Esophagus (tissue), 2 donors: Measurements from ENCODE around the gene MED17. TPM values are rescaled to one million over a fixed set of nuclear protein-coding genes. Genes with fewer than 3 reads are reported as not detected.
"Not testable (repeated sequence)": the region's sequence is repeated elsewhere in the genome, so short reads cannot be mapped to it uniquely, and the experiment has no call there.

Experiments used
- H3K27ac ChIP-seq, 2 donors: one replicate each; pipeline ENCODE4 v1.5.1; 2013; ENCODE audit warnings: low read depth in 2 of 2, mild to moderate bottlenecking in 2 of 2, inconsistent platforms in 1 of 2, low read length in 1 of 2, moderate library complexity in 1 of 2
- H3K27me3 ChIP-seq, 2 donors: one replicate each; pipeline ENCODE4 v1.6.1; 2013; ENCODE audit warnings: low read length in 2 of 2, control low read depth in 1 of 2, mild to moderate bottlenecking in 1 of 2; ENCODE audit not compliant: insufficient read depth in 2 of 2, control insufficient read depth in 1 of 2
- H3K36me3 ChIP-seq, 2 donors: one replicate each; pipeline ENCODE4 v1.6.1; 2013; ENCODE audit warnings: low read length in 1 of 2; ENCODE audit not compliant: control insufficient read depth in 2 of 2, insufficient read depth in 2 of 2
- H3K4me1 ChIP-seq, 2 donors: one replicate each; pipeline ENCODE4 v1.6.1; 2013; ENCODE audit warnings: low read length in 1 of 2; ENCODE audit not compliant: control insufficient read depth in 2 of 2, insufficient read depth in 2 of 2
- H3K4me3 ChIP-seq, 2 donors: one replicate each; pipeline ENCODE4 v1.5.1; 2013; ENCODE audit warnings: low read length in 2 of 2, mild to moderate bottlenecking in 2 of 2, low read depth in 1 of 2, moderate library complexity in 1 of 2
- H3K9me3 ChIP-seq, 2 donors: one replicate each; pipeline ENCODE4 v1.6.1; 2013; ENCODE audit warnings: mild to moderate bottlenecking in 2 of 2, low read depth in 1 of 2, low read length in 1 of 2, moderate library complexity in 1 of 2; ENCODE audit not compliant: control insufficient read depth in 2 of 2, insufficient read depth in 1 of 2
- WGBS, 2 donors: extraction: QIAGEN DNeasy Blood & Tissue Kit; methylation state at CpG; one replicate each; pipeline ENCODE4 v1.1.7; 2013; 5-methylcytosine and 5-hydroxymethylcytosine counted together
- polyA plus RNA-seq, 2 donors: library from polyadenylated mRNA; stranded (reverse); fragments of 200-250 nt; gene quantifications; one replicate each; pipeline ENCODE4 v1.2.3, GENCODE V29; 2013
- donor health status: healthy with polysubstance abuse.
- donor health status: Bipolar disorder and iron deficiency.

The MED17 gene
- polyA plus RNA-seq, 2 donors, result 6.3 to 9.4 TPM

GRCh38 chr11:93741094-93741881 lies 42.8 kb upstream of the MED17 start, which contains the start of the genes C11orf54 and TAF1D:
Gene C11orf54 (plus strand): TSS chr11:93741672. CDS start chr11:93747394, 5,722 bp downstream.
Gene TAF1D (minus strand): TSS chr11:93741495. CDS start chr11:93739304, 2,191 bp downstream.
- 0% methylated on average over 65 of the region's 65 CpGs for WGBS, 2 donors
- peak within 1 kb of the TSS; percentile 81 to 97 for H3K4me3 ChIP-seq

DNA sequence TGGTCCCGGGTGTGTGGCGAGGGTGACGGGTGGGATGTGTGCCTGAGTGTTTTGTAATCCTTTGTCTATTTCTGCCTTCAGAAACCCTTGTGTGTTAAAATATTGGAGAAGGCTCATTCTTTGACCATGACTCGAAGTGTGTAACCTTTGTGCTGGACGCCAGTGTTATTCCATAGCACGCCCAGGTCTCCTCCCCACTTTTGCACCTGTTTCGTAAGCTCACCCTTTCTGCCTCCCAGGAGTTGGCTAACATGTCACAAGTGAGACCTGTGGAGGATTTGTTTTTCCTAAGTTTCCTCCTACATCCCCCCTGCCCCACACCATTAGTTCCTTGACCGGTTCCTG lies 42.2 kb upstream of the MED17 start:
- peak overlapping the region; percentile 86 to 99 for H3K27ac ChIP-seq
- H3K4me3 ChIP-seq, result peak overlapping the region; percentile 81 to 97
- H3K27me3 ChIP-seq, result no peaks in the 10 kb centered on the region
- no peaks in the 10 kb centered on the region for H3K9me3 ChIP-seq
- WGBS, 2 donors, result 1 to 2% methylated on average over 8 of the region's 8 CpGs
- peaks cover 0 to 2% of the 10 kb centered on the region in 2 donors for H3K4me1 ChIP-seq
- peaks cover 3 to 6% of the 10 kb centered on the region in 2 donors for H3K36me3 ChIP-seq

More at GRCh38 chr11:93741094-93741881, 42.8 kb upstream of the MED17 start, which contains the start of the genes C11orf54 and TAF1D:
- H3K36me3 ChIP-seq, result peaks cover 3 to 6% of the 10 kb centered on the region in 2 donors
- no peaks in the 10 kb centered on the region for H3K27me3 ChIP-seq
- peak within 1 kb of the TSS; percentile 91 to 99 for H3K27ac ChIP-seq
- H3K9me3 ChIP-seq, result no peaks in the 10 kb centered on the region
- H3K4me1 ChIP-seq, result peaks cover 0 to 2% of the 10 kb centered on the region in 2 donors

GRCh38 chr11:93743291-93743690 lies 40.8 kb upstream of the MED17 start:
- no peaks in the 10 kb centered on the region for H3K9me3 ChIP-seq
- no peaks in the 10 kb centered on the region for H3K27me3 ChIP-seq
- peaks cover 3 to 6% of the 10 kb centered on the region in 2 donors for H3K36me3 ChIP-seq
- no peak overlapping the region for H3K27ac ChIP-seq
- 93% methylated on average over 23 of the region's 23 CpGs for WGBS, 2 donors
- H3K4me1 ChIP-seq, result peaks cover 0 to 2% of the 10 kb centered on the region in 2 donors
- H3K4me3 ChIP-seq, result no peak overlapping the region

DNA sequence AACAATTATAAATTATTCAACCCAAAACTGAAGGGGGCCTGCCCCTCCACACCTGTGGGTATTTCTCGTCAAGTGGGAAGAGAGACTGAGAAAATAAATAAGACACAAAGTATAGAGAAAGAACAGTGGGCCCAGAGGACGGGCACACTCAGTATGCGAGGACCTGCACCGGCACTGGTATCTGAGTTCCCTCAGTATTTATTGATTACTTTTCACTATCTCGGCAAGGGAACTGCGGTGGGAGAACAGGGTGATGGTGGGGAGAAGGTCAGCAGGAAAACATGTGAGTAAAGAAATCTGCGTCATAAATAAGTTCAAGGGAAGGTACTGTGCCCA lies 39.4 kb upstream of the MED17 start:
- no peaks in the 10 kb centered on the region for H3K4me1 ChIP-seq
- H3K4me3 ChIP-seq, result no peak overlapping the region
- no peak overlapping the region for H3K27ac ChIP-seq
- H3K36me3 ChIP-seq, result peaks cover 3 to 6% of the 10 kb centered on the region in 2 donors
- H3K9me3 ChIP-seq, result no peaks in the 10 kb centered on the region
- WGBS, 2 donors, result 62 to 81% methylated on average over 7 of the region's 7 CpGs
- H3K27me3 ChIP-seq, result no peaks in the 10 kb centered on the region

DNA sequence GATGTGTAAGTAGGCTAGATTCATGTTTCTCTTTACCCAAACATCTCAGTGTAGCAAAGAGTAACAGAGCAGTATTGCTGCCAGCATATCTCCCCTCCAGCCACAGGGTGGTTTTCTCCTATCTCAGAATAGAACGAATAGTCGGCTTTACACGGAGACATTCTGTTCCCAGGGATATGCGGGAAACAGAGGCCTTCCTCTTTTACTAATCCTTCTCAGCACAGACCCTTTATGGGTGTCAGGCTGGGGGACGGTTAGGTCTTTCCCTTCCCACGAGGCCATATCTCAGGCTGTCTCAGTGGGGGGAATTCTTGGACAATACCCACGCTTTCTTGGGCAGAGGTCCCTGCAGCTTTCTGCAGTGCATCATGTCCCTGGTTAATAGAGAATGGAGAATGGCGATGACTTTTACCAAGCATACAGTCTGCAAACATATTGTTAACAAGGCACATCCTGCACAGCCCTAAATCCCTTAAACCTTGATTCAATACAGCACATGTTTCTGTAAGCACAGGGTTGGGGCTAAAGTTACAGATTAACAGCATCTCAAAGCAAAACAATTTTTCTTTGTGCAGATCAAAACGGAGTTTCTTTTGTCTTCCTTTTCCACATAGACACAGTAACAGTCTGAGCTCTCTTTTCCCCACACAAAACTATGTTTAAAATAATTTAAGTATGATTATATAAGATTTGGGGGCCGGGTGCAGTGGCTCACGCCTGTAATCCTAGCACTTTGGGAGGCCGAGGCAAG lies 38.9 kb upstream of the MED17 start:
- 53 to 65% methylated on average over 12 of the region's 12 CpGs for WGBS, 2 donors
- not testable (repeated sequence) for H3K36me3 ChIP-seq, H3K4me3 ChIP-seq, H3K27ac ChIP-seq, H3K9me3 ChIP-seq, H3K27me3 ChIP-seq, H3K4me1 ChIP-seq

DNA sequence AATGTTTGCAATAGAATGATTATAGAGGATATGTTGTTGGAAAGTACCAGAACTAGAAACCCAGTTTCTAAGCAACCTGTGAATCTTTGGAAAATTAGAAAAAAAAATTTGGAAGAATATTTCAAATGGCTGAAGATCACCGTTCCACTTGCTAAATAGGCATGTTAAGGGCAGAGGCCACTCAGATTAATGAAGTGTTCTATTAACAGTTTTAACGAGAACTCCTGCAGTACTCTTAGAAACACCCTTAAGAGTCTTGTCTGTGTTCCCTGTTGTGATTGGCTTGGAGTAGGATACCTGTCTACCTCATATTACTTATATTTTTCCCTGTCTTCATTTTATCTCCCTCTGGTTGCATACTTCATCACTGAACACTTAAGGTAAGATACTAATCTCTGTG lies 38.0 kb upstream of the MED17 start:
- H3K9me3 ChIP-seq, result no peaks in the 10 kb centered on the region
- no peaks in the 10 kb centered on the region for H3K4me1 ChIP-seq
- H3K4me3 ChIP-seq, result no peak overlapping the region
- H3K27me3 ChIP-seq, result no peaks in the 10 kb centered on the region
- H3K36me3 ChIP-seq, result peaks cover 3 to 6% of the 10 kb centered on the region in 2 donors
- 75 to 77% methylated on average over 2 of the region's 2 CpGs for WGBS, 2 donors
- H3K27ac ChIP-seq, result no peak overlapping the region

- no peak overlapping the region for H3K4me3 ChIP-seq
- H3K9me3 ChIP-seq, result no peaks in the 10 kb centered on the region
- 84 to 89% methylated on average over 1 of the region's 1 CpG for WGBS, 2 donors
- no peaks in the 10 kb centered on the region for H3K4me1 ChIP-seq
- H3K27ac ChIP-seq, result no peak overlapping the region
- H3K36me3 ChIP-seq, result peaks cover 3 to 6% of the 10 kb centered on the region in 2 donors
- no peaks in the 10 kb centered on the region for H3K27me3 ChIP-seq
These were observed 37.0 kb upstream of the MED17 start for GRCh38 chr11:93747122-93747521.

GRCh38 chr11:93751001-93751400 lies 33.1 kb upstream of the MED17 start:
- no peak overlapping the region for H3K27ac ChIP-seq
- WGBS, 2 donors, result 76 to 86% methylated on average over 1 of the region's 1 CpG
- no peaks in the 10 kb centered on the region for H3K27me3 ChIP-seq
- H3K36me3 ChIP-seq, result peaks cover 0 to 5% of the 10 kb centered on the region in 2 donors
- no peaks in the 10 kb centered on the region for H3K4me1 ChIP-seq
- H3K4me3 ChIP-seq, result no peak overlapping the region
- H3K9me3 ChIP-seq, result no peaks in the 10 kb centered on the region

DNA sequence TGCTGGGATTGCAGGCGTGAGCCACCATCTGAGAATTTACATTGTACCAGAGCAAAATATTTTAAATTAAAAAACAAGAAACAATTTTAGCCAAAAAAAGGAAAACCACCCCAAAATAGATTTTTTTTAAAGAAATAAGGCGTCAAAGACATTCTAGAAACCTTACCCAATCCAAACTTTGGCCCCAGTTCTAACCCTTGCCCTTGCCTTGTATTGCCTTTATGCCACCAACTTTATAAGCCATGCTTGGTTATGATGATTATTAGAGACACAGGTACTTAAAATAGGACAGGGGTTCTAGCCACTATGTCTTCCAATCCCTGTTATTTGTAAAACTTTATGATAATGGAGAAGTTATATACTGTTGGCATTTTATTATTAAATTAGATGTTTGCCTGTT lies 30.8 kb upstream of the MED17 start:
- no peaks in the 10 kb centered on the region for H3K27me3 ChIP-seq
- 93 to 98% methylated on average over 2 of the region's 2 CpGs for WGBS, 2 donors
- no peaks in the 10 kb centered on the region for H3K9me3 ChIP-seq

More for the DNA sequence above, 30.8 kb upstream of the MED17 start:
- Histone ChIP-seq H3K4me3 (no peak overlapping the region), H3K36me3 (peaks cover 0 to 12% of the 10 kb centered on the region in 2 donors), H3K27ac (no peak overlapping the region), H3K4me1 (no peaks in the 10 kb centered on the region)
